BE2C (cell line): ENCODE results near the gene CHRNB1.

Experiments
- DNase-seq: peaks from one replicate; pipeline ENCODE4 v3.0.0-alpha.2; 2020
- H3K27me3 ChIP-seq: fragments of 250-450 bp; sonication (Bioruptor Pico); 2 replicates; pipeline ENCODE4 v1.5.1; 2020; ENCODE audit warnings: mild to moderate bottlenecking
- H3K36me3 ChIP-seq: fragments of 250-450 bp; sonication (Bioruptor Pico); 2 replicates; pipeline ENCODE4 v1.5.1; 2020; ENCODE audit warnings: mild to moderate bottlenecking
- H3K4me1 ChIP-seq: fragments of 250-450 bp; sonication (Bioruptor Pico); 2 replicates; pipeline ENCODE4 v1.5.1; 2020
- H3K4me3 ChIP-seq: 2 replicates; pipeline ENCODE4 v1.5.1; 2011; ENCODE audit warnings: low read depth, low read length
- H3K9me3 ChIP-seq: fragments of 250-450 bp; sonication (Bioruptor Pico); 2 replicates; pipeline ENCODE4 v1.5.1; 2020
- CTCF ChIP-seq: IDR thresholded peaks from 2 replicates; pipeline ENCODE4 v1.5.1; 2012; ENCODE audit warnings: mild to moderate bottlenecking, low read depth, low read length

The CHRNB1 gene

GRCh38 chr17:7403977-7404736 is 40.7 kb upstream of the CHRNB1 start, which contains the start of gene TMEM256:
TSS of gene TMEM256 (minus strand) at chr17:7404097. CDS start at chr17:7404084, 13 bp downstream.
- Histone ChIP-seq H3K9me3 (no peaks in the 10 kb centered on the region), H3K27me3 (no peaks in the 10 kb centered on the region), H3K36me3 (no peaks in the 10 kb centered on the region), H3K4me1 (no peaks in the 10 kb centered on the region), H3K4me3 (peak within 1 kb of the TSS; percentile 65)
- TF ChIP-seq CTCF: no peak
- peak; percentile 94 for DNase-seq

DNA sequence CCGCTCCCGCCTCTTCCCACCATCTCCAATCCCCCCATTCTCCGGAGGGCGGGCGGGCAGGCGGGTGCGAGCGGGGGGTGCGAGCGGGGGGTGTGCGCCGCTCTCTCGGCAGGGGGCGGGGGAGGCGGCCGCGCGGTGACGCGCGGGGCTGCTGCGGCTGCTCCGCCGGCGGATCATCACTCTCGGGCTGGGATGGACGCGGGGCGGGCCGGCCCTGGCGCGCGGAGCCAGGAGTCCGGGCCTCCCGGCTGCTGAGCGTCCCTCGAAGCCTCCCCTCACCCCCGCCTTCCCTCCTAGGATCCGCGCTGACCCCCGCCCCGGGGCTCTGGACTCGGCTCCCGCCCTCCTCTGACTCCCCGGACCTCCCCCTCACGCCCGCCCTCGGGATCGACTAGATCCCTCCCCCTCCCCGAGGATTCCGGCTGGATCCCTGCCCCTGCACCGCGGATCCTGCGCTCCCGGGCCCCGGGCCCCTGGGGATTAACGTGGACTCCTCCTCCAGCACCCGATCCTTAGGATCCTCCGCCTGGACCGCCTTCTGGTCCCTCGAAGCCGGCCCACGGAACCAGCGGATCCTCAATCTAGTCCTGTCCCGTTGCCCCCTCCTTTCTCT is 40.0 kb upstream of the CHRNB1 start:
- Histone ChIP-seq H3K36me3 (no peaks in the 10 kb centered on the region), H3K27me3 (no peaks in the 10 kb centered on the region), H3K4me1 (no peaks in the 10 kb centered on the region), H3K9me3 (no peaks in the 10 kb centered on the region), H3K4me3 (peak overlapping the region; percentile 49)
- TF ChIP-seq CTCF: no peak
- no peak for DNase-seq

- H3K4me3 ChIP-seq: peak overlapping the region; percentile 49
- no peaks in the 10 kb centered on the region for H3K36me3 ChIP-seq
Measured at GRCh38 chr17:7405350-7406234, 39.3 kb upstream of the CHRNB1 start.

DNA sequence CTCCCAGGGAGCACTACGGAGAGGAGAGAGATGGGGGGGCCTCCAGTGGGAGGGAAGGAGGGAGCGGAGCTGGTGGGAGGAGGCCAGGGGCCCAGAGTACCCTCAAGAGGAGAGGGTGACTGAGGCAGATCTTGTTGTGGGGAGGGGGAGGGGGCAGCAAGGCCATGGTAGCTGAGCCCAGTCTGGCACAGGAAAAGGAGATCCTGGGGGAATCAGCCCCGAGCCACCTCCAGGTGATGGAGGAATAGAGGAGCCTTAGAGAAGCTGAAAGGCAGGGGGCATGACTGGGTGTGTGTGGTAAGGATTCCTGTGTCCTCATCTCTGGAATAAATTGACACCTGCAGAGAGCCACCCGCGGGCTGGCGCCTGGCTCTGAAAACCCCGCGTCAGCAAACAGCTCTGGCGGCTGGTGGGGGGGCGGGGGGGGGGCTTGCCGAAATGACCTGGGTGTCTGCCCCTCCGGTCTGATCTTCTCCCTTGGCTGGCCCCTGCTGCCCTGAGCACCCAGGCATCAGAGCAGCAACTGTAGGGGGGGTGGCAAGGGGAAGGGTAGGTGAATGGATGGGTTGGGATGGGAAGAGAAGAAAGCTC is 38.5 kb upstream of the CHRNB1 start:
- DNase-seq: no peak
- Histone ChIP-seq H3K27me3 (no peaks in the 10 kb centered on the region), H3K4me1 (no peaks in the 10 kb centered on the region), H3K4me3 (no peak overlapping the region), H3K36me3 (no peaks in the 10 kb centered on the region), H3K9me3 (no peaks in the 10 kb centered on the region)
- no peak for TF ChIP-seq CTCF

More at GRCh38 chr17:7405350-7406234, 39.3 kb upstream of the CHRNB1 start:
- no peaks in the 10 kb centered on the region for H3K27me3 ChIP-seq
- H3K4me1 ChIP-seq: no peaks in the 10 kb centered on the region
- no peaks in the 10 kb centered on the region for H3K9me3 ChIP-seq
- DNase-seq: no peak
- no peak for TF ChIP-seq CTCF

DNA sequence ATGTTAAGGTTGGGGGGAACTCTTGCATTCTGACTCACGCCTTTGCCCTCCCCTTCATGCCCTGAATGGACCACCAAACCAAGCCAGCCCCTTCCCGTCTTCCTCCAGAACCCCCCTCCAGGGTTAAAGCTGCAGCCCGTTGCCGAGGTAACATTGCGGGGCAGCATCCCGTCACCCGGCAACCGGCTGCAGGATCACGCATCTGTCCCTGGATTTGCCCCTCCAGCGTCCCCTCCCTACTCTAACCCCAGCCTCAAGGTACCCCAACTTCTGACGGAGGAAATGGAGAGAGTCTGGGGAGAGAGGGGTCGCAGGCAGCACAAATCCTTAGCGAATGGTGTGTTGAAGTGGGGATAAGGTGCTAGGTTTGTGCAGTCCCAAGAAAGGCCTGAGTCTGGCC is 37.8 kb upstream of the CHRNB1 start:
- Histone ChIP-seq H3K27me3 (no peaks in the 10 kb centered on the region), H3K36me3 (no peaks in the 10 kb centered on the region), H3K4me1 (no peaks in the 10 kb centered on the region), H3K4me3 (no peak overlapping the region), H3K9me3 (no peaks in the 10 kb centered on the region)
- DNase-seq: no peak
- no peak for TF ChIP-seq CTCF
